ENCODE results near the gene TRIO. TPM values are rescaled to one million over a fixed set of nuclear protein-coding genes. Genes with fewer than 3 reads are reported as not detected.

Gene TRIO
- polyA plus RNA-seq, 1 donor (not counting 4 experiments of a cell fraction or from before 2014, with no cell fraction given): 57.2 TPM

- Histone ChIP-seq H3K27me3 (ENCODE audit: control insufficient read depth, extremely low read depth, insufficient read depth, low read length) (no peaks in the 10 kb centered on the region), H3K27ac (ENCODE audit: control insufficient read depth, insufficient read depth, low read length) (no peak overlapping the region), H4K20me1 (ENCODE audit: control insufficient read depth, extremely low read depth, insufficient read depth, low read length) (no peaks in the 10 kb centered on the region), H3K4me2 (ENCODE audit: control insufficient read depth, extremely low read depth, insufficient read depth, low read depth, low read length) (no peak overlapping the region), H3K9me3 (ENCODE audit: control insufficient read depth, low read depth, low read length) (no peaks in the 10 kb centered on the region), H3K4me1 (ENCODE audit: control insufficient read depth, extremely low read depth, insufficient read depth, low read length) (peaks cover 12% of the 10 kb centered on the region), H3K79me2 (ENCODE audit: control insufficient read depth, insufficient read depth, low read length) (peaks cover 16% of the 10 kb centered on the region), H3K9me1 (ENCODE audit: control insufficient read depth, extremely low read depth, insufficient read depth, low read length) (no peaks in the 10 kb centered on the region), H2AFZ (ENCODE audit: control insufficient read depth, low read length) (no peak overlapping the region), H3K36me3 (ENCODE audit: control insufficient read depth in 2 of 2, extremely low read depth in 1 of 2, insufficient read depth in 2 of 2, low read length in 2 of 2) (peaks cover 10 to 17% of the 10 kb centered on the region in 2 experiments), H3K4me3 (ENCODE audit: control insufficient read depth in 2 of 3, extremely low read depth in 1 of 3, insufficient read depth in 2 of 3, low read depth in 1 of 3, low read length in 3 of 3) (no peak overlapping the region), H3K9ac (ENCODE audit: control insufficient read depth, extremely low read depth, insufficient read depth, low read length) (no peak overlapping the region)
- dilution Hi-C loops (cut with MboI; ENCODE audit: extremely low pct_ligation_motif_present, low sequenced_read_pairs): no loop called here
- TF ChIP-seq CTCF (optimal IDR thresholded peaks at IDR 0.05 in 1 of 3, IDR thresholded peaks at IDR 0.05 in 1 of 3, conservative IDR thresholded peaks at IDR 0.05 in 1 of 3; ENCODE audit: extremely low read depth in 1 of 3, insufficient read depth in 2 of 3, low read length in 3 of 3) (no peak), EZH2 (IDR thresholded peaks at IDR 0.05; ENCODE audit: low read length) (no peak)
- DNase-seq (ENCODE audit: low read depth, low spot score): no peak
- no peak for FAIRE-seq
Observed at GRCh38 chr5:14449052-14449661, 306.0 kb downstream of the TRIO start.

DNA sequence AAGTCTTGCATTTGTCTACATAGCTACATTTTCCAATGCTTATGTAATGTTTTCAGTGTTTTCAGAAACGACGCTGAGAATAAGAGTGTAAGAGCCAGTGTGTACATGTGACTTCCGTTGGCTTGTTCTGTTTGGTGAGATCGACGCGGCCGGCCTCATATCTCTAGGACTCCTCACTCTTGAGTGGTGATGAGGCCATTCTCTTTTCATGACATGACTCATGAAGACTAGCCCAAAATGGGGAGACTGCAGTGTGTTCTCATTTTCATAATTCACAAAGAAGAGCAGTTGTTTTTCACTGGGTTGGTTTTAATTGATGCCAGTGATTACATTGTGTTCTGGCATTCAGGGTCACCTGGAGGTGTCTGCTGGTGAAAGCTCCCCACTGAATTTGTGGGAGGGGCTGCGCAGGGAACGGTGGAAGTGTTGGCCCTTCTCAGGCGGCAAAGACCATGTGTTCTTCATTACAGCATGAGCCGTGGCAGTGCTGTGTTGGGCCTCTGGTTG lies 306.9 kb downstream of the TRIO start:
- dilution Hi-C loops (cut with MboI; ENCODE audit: extremely low pct_ligation_motif_present, low sequenced_read_pairs): no loop called here
- Histone ChIP-seq H3K4me2 (ENCODE audit: control insufficient read depth, extremely low read depth, insufficient read depth, low read depth, low read length) (no peak overlapping the region), H3K9me1 (ENCODE audit: control insufficient read depth, extremely low read depth, insufficient read depth, low read length) (no peaks in the 10 kb centered on the region), H3K36me3 (ENCODE audit: control insufficient read depth in 2 of 2, extremely low read depth in 1 of 2, insufficient read depth in 2 of 2, low read length in 2 of 2) (peaks cover 16 to 17% of the 10 kb centered on the region in 2 experiments), H3K4me3 (ENCODE audit: control insufficient read depth in 2 of 3, extremely low read depth in 1 of 3, insufficient read depth in 2 of 3, low read depth in 1 of 3, low read length in 3 of 3) (no peak overlapping the region), H3K27me3 (ENCODE audit: control insufficient read depth, extremely low read depth, insufficient read depth, low read length) (no peaks in the 10 kb centered on the region), H2AFZ (ENCODE audit: control insufficient read depth, low read length) (no peak overlapping the region), H3K79me2 (ENCODE audit: control insufficient read depth, insufficient read depth, low read length) (peaks cover 21% of the 10 kb centered on the region), H3K9ac (ENCODE audit: control insufficient read depth, extremely low read depth, insufficient read depth, low read length) (no peak overlapping the region), H3K9me3 (ENCODE audit: control insufficient read depth, low read depth, low read length) (no peaks in the 10 kb centered on the region), H3K27ac (ENCODE audit: control insufficient read depth, insufficient read depth, low read length) (no peak overlapping the region), H3K4me1 (ENCODE audit: control insufficient read depth, extremely low read depth, insufficient read depth, low read length) (peaks cover 3% of the 10 kb centered on the region), H4K20me1 (ENCODE audit: control insufficient read depth, extremely low read depth, insufficient read depth, low read length) (no peaks in the 10 kb centered on the region)
- TF ChIP-seq EZH2 (IDR thresholded peaks at IDR 0.05; ENCODE audit: low read length) (no peak), CTCF (optimal IDR thresholded peaks at IDR 0.05 in 1 of 3, IDR thresholded peaks at IDR 0.05 in 1 of 3, conservative IDR thresholded peaks at IDR 0.05 in 1 of 3; ENCODE audit: extremely low read depth in 1 of 3, insufficient read depth in 2 of 3, low read length in 3 of 3) (no peak)
- FAIRE-seq (no peak), DNase-seq (ENCODE audit: low read depth, low spot score) (no peak)

Data from keratinocyte (primary cell).